WI38 (cell line): Measurements from ENCODE around the gene KRT13.

ENCODE experiments used
- H3K4me3 ChIP-seq: 2 replicates; pipeline ENCODE4 v1.5.1; 2011; ENCODE audit warnings: low read depth, mild to moderate bottlenecking, control low read depth, low read length
- CTCF ChIP-seq: IDR thresholded peaks from 2 replicates; pipeline ENCODE4 v1.5.1; 2012; ENCODE audit warnings: low read depth, mild to moderate bottlenecking, control low read depth, low read length

The KRT13 gene

GRCh38 chr17:41505007-41505808 lies at the start of gene KRT13:
KRT13 (minus strand) TSS chr17:41505612; CDS start chr17:41505550, 62 bp downstream.
- no peak within 1 kb of the TSS for H3K4me3 ChIP-seq
- no peak for TF ChIP-seq CTCF

- TF ChIP-seq CTCF = no peak
These were observed 48.7 kb upstream of the KRT13 start for GRCh38 chr17:41553987-41554680.

GRCh38 chr17:41553176-41553575 lies 47.8 kb upstream of the KRT13 start:
- no peak overlapping the region for H3K4me3 ChIP-seq
- TF ChIP-seq CTCF = no peak

More at GRCh38 chr17:41553987-41554680, 48.7 kb upstream of the KRT13 start:
- H3K4me3 ChIP-seq = no peak overlapping the region

- TF ChIP-seq CTCF = no peak
- H3K4me3 ChIP-seq = no peak overlapping the region
These were observed 47.0 kb upstream of the KRT13 start for GRCh38 chr17:41552455-41552854.

- no peak overlapping the region for H3K4me3 ChIP-seq
- TF ChIP-seq CTCF = no peak
These were observed 46.0 kb upstream of the KRT13 start for GRCh38 chr17:41551365-41551764.

- H3K4me3 ChIP-seq = no peak overlapping the region
- no peak for TF ChIP-seq CTCF
These were observed 44.2 kb upstream of the KRT13 start for GRCh38 chr17:41549596-41550039.
